Endothelial cell of umbilical vein (primary cell): Measurements from ENCODE around the gene ARF1. TPM values are rescaled to one million over a fixed set of nuclear protein-coding genes. Genes with fewer than 3 reads are reported as not detected.

Experiments
- BruUV-seq: library from RNA; stranded (reverse); fragments of 400-500 nt; replicated peaks from 2 replicates; lab custom pipeline; 2021; lab: Mats Ljungman, UMichigan
- CTCF ChIA-PET: fragments of 300-600, 350-600 bp; sonication (Branson Sonifier 250); formaldehyde crosslinking; loops from one replicate; lab custom pipeline; 2021; ENCODE audit warnings: antibody characterized with exemption, inconsistent platforms; lab: Charles Lee
- POLR2A ChIA-PET: fragments of 300-600, 350-600 bp; sonication (Branson Sonifier 250); formaldehyde crosslinking; loops from one replicate; lab custom pipeline; 2021; ENCODE audit warnings: antibody characterized with exemption, inconsistent platforms; lab: Charles Lee
- DNase-seq: peaks from one replicate; pipeline ENCODE4 v3.0.0-alpha.2; 2011; ENCODE audit warnings: low read depth, low spot score
- FAIRE-seq: peaks from 2 replicates; lab custom pipeline; 2011; peaks lifted over from hg19 to GRCh38; lab: Jason Lieb, UNC
- H2AFZ ChIP-seq: 2 replicates; pipeline ENCODE4 v1.6.0; 2012; ENCODE audit warnings: low read depth, low read length, control low read depth, inconsistent platforms
- H3K27ac ChIP-seq: 2 replicates; pipeline ENCODE4 v1.5.1; 2011; ENCODE audit warnings: low read depth, mild to moderate bottlenecking, control low read depth, low read length, moderate library complexity; ENCODE audit not compliant: insufficient read depth
- H3K27me3 ChIP-seq, 2 experiments: 2 replicates each; pipeline versions ENCODE4 v1.6.0 to v1.6.1; 2011; ENCODE audit warnings: low read length in 2 of 2, mixed read lengths in 1 of 2; ENCODE audit not compliant: control insufficient read depth in 2 of 2, insufficient read depth in 2 of 2
- H3K36me3 ChIP-seq, 2 experiments: 2 replicates in 1 of 2; 3 replicates in 1 of 2; pipeline ENCODE4 v1.5.1; 2011; ENCODE audit warnings: low read length in 2 of 2, mild to moderate bottlenecking in 1 of 2, moderate library complexity in 1 of 2; ENCODE audit not compliant: control insufficient read depth in 2 of 2, insufficient read depth in 2 of 2; ENCODE audit errors: extremely low read depth in 1 of 2
- H3K4me1 ChIP-seq: 3 replicates; pipeline ENCODE4 v1.5.1; 2011; ENCODE audit warnings: mild to moderate bottlenecking, low read length; ENCODE audit not compliant: control insufficient read depth, insufficient read depth; ENCODE audit errors: extremely low read depth
- H3K4me2 ChIP-seq: 2 replicates; pipeline ENCODE4 v1.6.1; 2011; ENCODE audit warnings: low read length, control low read depth, mixed read lengths; ENCODE audit not compliant: insufficient read depth
- H3K4me3 ChIP-seq, 3 experiments: fragments of 200-600 bp in 1 of 3; sonication (generic), shearing (Covaris generic) in 1 of 3; replicated peaks in 1 of 3; 2 replicates each; pipeline ENCODE4 v1.5.1; 2011 to 2016; ENCODE audit warnings: control low read depth in 3 of 3, low read length in 3 of 3, mild to moderate bottlenecking in 2 of 3, inconsistent platforms in 1 of 3, low read depth in 1 of 3, moderate library complexity in 1 of 3; ENCODE audit not compliant: insufficient read depth in 1 of 3
- H3K79me2 ChIP-seq: 2 replicates; pipeline ENCODE4 v1.6.0; 2012; ENCODE audit warnings: low read length, inconsistent platforms; ENCODE audit not compliant: control insufficient read depth, insufficient read depth
- H3K9ac ChIP-seq: replicated peaks from 2 replicates; pipeline ENCODE3; 2011; ENCODE audit warnings: low read length, control low read depth; ENCODE audit not compliant: insufficient read depth; ENCODE audit errors: extremely low read depth
- H3K9me1 ChIP-seq: replicated peaks from 3 replicates; pipeline ENCODE4 v1.6.0; 2011; ENCODE audit warnings: mild to moderate bottlenecking, low read length; ENCODE audit not compliant: control insufficient read depth, insufficient read depth; ENCODE audit errors: extremely low read depth
- H3K9me3 ChIP-seq: replicated peaks from 2 replicates; pipeline ENCODE4 v1.5.1; 2012; ENCODE audit warnings: low read length, inconsistent platforms; ENCODE audit not compliant: control insufficient read depth, insufficient read depth
- H4K20me1 ChIP-seq: replicated peaks from 2 replicates; pipeline ENCODE3; 2011; ENCODE audit warnings: mild to moderate bottlenecking, low read length; ENCODE audit not compliant: control insufficient read depth, insufficient read depth; ENCODE audit errors: extremely low read depth
- EZH2 ChIP-seq: IDR thresholded peaks from 2 replicates; pipeline ENCODE4 v1.6.1; 2012; ENCODE audit warnings: borderline replicate concordance, low read depth, mild to moderate bottlenecking, moderate library complexity, low read length, inconsistent platforms; ENCODE audit not compliant: severe bottlenecking
- FOS ChIP-seq: IDR thresholded peaks from 2 replicates; pipeline ENCODE4 v1.6.1; 2011; ENCODE audit warnings: mild to moderate bottlenecking, low read length, moderate library complexity, borderline replicate concordance; ENCODE audit not compliant: insufficient read depth
- GATA2 ChIP-seq: IDR thresholded peaks from 2 replicates; pipeline ENCODE4 v1.7.0; 2011; ENCODE audit warnings: low read depth, mild to moderate bottlenecking, moderate library complexity, mixed read lengths, low read length; ENCODE audit not compliant: insufficient read length, insufficient read depth
- JUN ChIP-seq: IDR thresholded peaks from 2 replicates; pipeline ENCODE4 v1.6.1; 2011; ENCODE audit warnings: borderline replicate concordance, low read depth; ENCODE audit not compliant: insufficient read length, insufficient read depth
- POLR2AphosphoS5 ChIP-seq: IDR thresholded peaks from 2 replicates; pipeline ENCODE4 v1.6.1; 2012; ENCODE audit warnings: low read depth, mild to moderate bottlenecking, control low read depth, low read length, moderate library complexity; ENCODE audit not compliant: insufficient read depth
- dilution Hi-C: fragments of 300-500 bp; cut with MboI; formaldehyde crosslinking; loops from one replicate; pipeline ENCODE4 v1.15.0; 2019; ENCODE audit warnings: low sequenced_read_pairs; ENCODE audit not compliant: extremely low pct_ligation_motif_present
- intact Hi-C: fragments of 100-400 bp; cut with micrococcal nuclease; formaldehyde crosslinking; loops from one replicate; pipeline ENCODE4 v1.10.0; 2022
- polyA plus RNA-seq, 4 experiments: library from polyadenylated mRNA; depleted of rRNA in 3 of 4; stranded (reverse) in 3 of 4; unstranded in 1 of 4; fragments of >200 nt; gene quantifications; 2 replicates each; pipeline versions ENCODE4 v1.2.1 to v1.2.3, GENCODE V29; 2011 to 2012; ENCODE audit warnings: missing spikeins in 1 of 4
- total RNA-seq: library from RNA; stranded (reverse); gene quantifications from 2 replicates; pipeline ENCODE4 v1.2.3, GENCODE V29; 2021
- TF ChIP-seq, protein P1 (sequence below), 2 donors: IDR thresholded peaks; 1 replicate in 1 of 2; 2 replicates in 1 of 2; pipeline ENCODE4 v1.5.1; 2011; ENCODE audit warnings: low read length in 2 of 2, mild to moderate bottlenecking in 2 of 2, moderate library complexity in 2 of 2, control low read depth in 1 of 2, inconsistent platforms in 1 of 2, low read depth in 1 of 2; ENCODE audit not compliant: insufficient read depth in 1 of 2; ENCODE audit errors: extremely low read depth in 1 of 2

Gene ARF1
- total and polyA plus RNA-seq, 2 donors (not counting 3 experiments of a cell fraction or from before 2014, with no cell fraction given), result 499 to 844 TPM

DNA sequence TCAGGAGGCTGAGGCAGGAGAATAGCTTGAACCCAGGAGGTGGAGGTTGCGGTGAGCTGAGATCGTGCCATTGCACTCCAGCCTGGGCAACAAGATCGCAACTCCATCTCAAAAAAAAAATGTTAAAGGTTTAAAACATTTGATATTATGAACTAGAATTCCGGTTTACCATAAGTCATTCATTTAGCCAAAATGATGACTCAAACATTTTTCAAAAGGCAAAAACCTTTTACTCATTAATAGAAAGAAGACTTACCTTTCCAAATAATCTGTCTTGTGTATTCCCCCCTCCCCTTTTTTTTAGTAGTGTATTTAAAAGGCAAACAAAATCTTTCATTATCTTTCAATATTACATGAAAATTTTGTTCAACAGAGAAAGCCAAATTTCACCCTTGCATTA is 34.8 kb downstream of the ARF1 start:
- peaks cover 1 to 5% of the 10 kb centered on the region in 2 experiments for H3K27me3 ChIP-seq
- no peaks in the 10 kb centered on the region for H3K9me1 ChIP-seq
- BruUV-seq, result no TSS peak
- DNase-seq (no peak), FAIRE-seq (no peak)
- dilution Hi-C loops, result no loop called here
- H3K4me1 ChIP-seq, result no peaks in the 10 kb centered on the region
- no peaks in the 10 kb centered on the region for H4K20me1 ChIP-seq
- ChIA-PET POLR2A (no interaction called here), CTCF (no interaction called here)
- H3K79me2 ChIP-seq, result no peaks in the 10 kb centered on the region
- H3K27ac ChIP-seq, result no peak overlapping the region
- TF ChIP-seq, protein P1, sequence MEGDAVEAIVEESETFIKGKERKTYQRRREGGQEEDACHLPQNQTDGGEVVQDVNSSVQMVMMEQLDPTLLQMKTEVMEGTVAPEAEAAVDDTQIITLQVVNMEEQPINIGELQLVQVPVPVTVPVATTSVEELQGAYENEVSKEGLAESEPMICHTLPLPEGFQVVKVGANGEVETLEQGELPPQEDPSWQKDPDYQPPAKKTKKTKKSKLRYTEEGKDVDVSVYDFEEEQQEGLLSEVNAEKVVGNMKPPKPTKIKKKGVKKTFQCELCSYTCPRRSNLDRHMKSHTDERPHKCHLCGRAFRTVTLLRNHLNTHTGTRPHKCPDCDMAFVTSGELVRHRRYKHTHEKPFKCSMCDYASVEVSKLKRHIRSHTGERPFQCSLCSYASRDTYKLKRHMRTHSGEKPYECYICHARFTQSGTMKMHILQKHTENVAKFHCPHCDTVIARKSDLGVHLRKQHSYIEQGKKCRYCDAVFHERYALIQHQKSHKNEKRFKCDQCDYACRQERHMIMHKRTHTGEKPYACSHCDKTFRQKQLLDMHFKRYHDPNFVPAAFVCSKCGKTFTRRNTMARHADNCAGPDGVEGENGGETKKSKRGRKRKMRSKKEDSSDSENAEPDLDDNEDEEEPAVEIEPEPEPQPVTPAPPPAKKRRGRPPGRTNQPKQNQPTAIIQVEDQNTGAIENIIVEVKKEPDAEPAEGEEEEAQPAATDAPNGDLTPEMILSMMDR (IDR thresholded peaks at IDR 0.05; ENCODE audit: extremely low read depth in 1 of 2, insufficient read depth in 1 of 2, low read depth in 1 of 2, low read length in 2 of 2), result no peak
- no peak for TF ChIP-seq POLR2AphosphoS5
- TF ChIP-seq GATA2, result no peak
- no peak for TF ChIP-seq EZH2
- H3K9me3 ChIP-seq, result no peaks in the 10 kb centered on the region
- H3K4me3 ChIP-seq, result no peak overlapping the region
- intact Hi-C loops, result no loop called here
- H3K4me2 ChIP-seq, result no peak overlapping the region
- no peak overlapping the region for H2AFZ ChIP-seq
- no peaks in the 10 kb centered on the region for H3K36me3 ChIP-seq
- H3K9ac ChIP-seq, result no peak overlapping the region

DNA sequence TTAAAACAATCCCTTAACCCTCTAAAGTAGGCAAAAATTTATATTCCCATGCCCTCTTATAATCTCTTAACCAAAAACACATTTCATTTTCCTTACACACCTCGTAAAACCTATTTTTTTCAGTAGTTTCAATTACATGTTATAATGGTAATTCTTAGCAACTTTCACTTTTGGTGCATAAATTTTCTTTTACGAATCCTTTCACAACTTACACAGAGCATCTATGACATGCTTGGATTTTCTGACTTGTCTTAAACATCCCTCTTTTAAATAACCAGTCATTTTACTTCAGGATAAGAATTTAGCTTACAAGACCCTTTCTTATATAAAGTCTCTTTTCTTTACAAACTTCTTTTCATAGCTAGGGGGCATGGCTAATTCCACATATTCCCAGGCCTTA is 35.5 kb downstream of the ARF1 start:
- dilution Hi-C loops (no loop called here), intact Hi-C loops (no loop called here)
- no peak for TF ChIP-seq EZH2
- TF ChIP-seq FOS, result no peak
- no peak for TF ChIP-seq JUN
- Histone ChIP-seq H3K4me3 (no peak overlapping the region), H4K20me1 (no peaks in the 10 kb centered on the region), H3K4me2 (no peak overlapping the region), H2AFZ (no peak overlapping the region), H3K27ac (no peak overlapping the region), H3K9ac (no peak overlapping the region), H3K79me2 (no peaks in the 10 kb centered on the region), H3K9me1 (no peaks in the 10 kb centered on the region), H3K9me3 (no peaks in the 10 kb centered on the region), H3K27me3 (peaks cover 9 to 10% of the 10 kb centered on the region in 2 experiments), H3K36me3 (no peaks in the 10 kb centered on the region), H3K4me1 (no peaks in the 10 kb centered on the region)
- FAIRE-seq, result no peak
- BruUV-seq, result no TSS peak
- CTCF ChIA-PET, result interaction anchor here (1.5 kb wide), 1 partner anchor 12 kb away, joined by 11 read pairs; no protein-coding TSS in a partner anchor
- no peak for DNase-seq
- POLR2A ChIA-PET, result no interaction called here
